B cell (primary cell): ENCODE measurements around the gene MBNL2.

Experiments
- EZH2 ChIP-seq: IDR thresholded peaks from 2 replicates; pipeline ENCODE4 v1.6.1; 2012; ENCODE audit warnings: borderline replicate concordance, low read depth, mild to moderate bottlenecking, moderate library complexity, low read length; ENCODE audit not compliant: insufficient read depth, poor library complexity, severe bottlenecking
- TF ChIP-seq, protein P1 (sequence below): fragments of 200-600 bp; IDR thresholded peaks from one replicate; pipeline ENCODE4 v1.8.0; 2022; ENCODE audit warnings: antibody characterized with exemption, mild to moderate bottlenecking

DNA sequence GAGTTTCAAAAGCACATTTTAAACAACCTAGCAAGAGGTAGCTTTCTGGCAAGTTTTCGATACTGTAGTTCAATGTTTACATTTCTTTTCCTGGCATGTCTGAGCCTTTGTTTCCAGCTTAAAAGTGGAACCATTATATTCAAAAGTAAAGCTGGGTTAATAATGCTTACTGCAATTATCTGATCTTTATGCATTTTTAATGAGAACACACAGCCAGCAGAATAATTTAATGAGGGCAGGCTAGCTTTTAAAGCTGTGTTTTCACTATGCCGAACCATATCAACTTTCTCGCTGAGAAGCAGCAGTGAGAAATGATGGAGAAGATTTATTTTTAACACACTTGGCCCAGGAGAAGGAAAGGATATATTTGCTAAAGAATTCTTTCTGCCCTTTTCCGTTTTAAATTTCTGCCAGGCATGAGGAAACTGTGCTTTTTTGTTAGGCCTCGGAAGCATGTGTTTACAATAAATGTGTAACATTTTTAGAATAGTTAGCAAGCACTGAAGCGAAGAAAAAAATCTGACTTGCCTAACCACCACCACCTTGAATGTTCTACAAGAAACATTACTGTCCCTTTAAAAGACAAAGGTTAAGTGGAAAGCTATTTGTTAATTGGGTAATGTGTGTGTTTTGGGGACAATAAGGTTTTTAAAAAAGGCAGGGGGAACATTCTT is 1.0 kb downstream of the MBNL2 start:
- TF ChIP-seq, protein P1, sequence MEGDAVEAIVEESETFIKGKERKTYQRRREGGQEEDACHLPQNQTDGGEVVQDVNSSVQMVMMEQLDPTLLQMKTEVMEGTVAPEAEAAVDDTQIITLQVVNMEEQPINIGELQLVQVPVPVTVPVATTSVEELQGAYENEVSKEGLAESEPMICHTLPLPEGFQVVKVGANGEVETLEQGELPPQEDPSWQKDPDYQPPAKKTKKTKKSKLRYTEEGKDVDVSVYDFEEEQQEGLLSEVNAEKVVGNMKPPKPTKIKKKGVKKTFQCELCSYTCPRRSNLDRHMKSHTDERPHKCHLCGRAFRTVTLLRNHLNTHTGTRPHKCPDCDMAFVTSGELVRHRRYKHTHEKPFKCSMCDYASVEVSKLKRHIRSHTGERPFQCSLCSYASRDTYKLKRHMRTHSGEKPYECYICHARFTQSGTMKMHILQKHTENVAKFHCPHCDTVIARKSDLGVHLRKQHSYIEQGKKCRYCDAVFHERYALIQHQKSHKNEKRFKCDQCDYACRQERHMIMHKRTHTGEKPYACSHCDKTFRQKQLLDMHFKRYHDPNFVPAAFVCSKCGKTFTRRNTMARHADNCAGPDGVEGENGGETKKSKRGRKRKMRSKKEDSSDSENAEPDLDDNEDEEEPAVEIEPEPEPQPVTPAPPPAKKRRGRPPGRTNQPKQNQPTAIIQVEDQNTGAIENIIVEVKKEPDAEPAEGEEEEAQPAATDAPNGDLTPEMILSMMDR = no peak
- no peak for TF ChIP-seq EZH2
